Stimulated activated naive CD8-positive, alpha-beta T cell treated with anti-CD3 and anti-CD28 coated beads, Interleukin-15, Interleukin-2, amounts not matched to agents 100 ng/mL and 50 ng/mL, for 24 hours (primary cell): Measurements from ENCODE around the gene MYOM1.
A peak's percentile ranks its signal among the peaks of the same experiment; 100 is the strongest.
"Not testable (repeated sequence)": the region's sequence is repeated elsewhere in the genome, so short reads cannot be mapped to it uniquely, and the experiment has no call there.

Experiments used
- H3K27ac Mint-ChIP-seq: one replicate; pipeline ENCODE4 v1.8.0; 2021; ENCODE audit warnings: mild to moderate bottlenecking, mixed read lengths
- H3K27me3 Mint-ChIP-seq: one replicate; pipeline ENCODE4 v1.8.0; 2021; ENCODE audit warnings: mixed read lengths
- H3K36me3 Mint-ChIP-seq: one replicate; pipeline ENCODE4 v1.8.0; 2021; ENCODE audit warnings: low read depth, mixed read lengths
- H3K4me1 Mint-ChIP-seq: one replicate; pipeline ENCODE4 v1.8.0; 2021; ENCODE audit warnings: low read depth, mixed read lengths
- H3K4me3 Mint-ChIP-seq: one replicate; pipeline ENCODE4 v1.8.0; 2021; ENCODE audit warnings: mild to moderate bottlenecking, mixed read lengths
- H3K9me3 Mint-ChIP-seq: one replicate; pipeline ENCODE4 v1.8.0; 2021; ENCODE audit warnings: mixed read lengths

MYOM1 gene

DNA sequence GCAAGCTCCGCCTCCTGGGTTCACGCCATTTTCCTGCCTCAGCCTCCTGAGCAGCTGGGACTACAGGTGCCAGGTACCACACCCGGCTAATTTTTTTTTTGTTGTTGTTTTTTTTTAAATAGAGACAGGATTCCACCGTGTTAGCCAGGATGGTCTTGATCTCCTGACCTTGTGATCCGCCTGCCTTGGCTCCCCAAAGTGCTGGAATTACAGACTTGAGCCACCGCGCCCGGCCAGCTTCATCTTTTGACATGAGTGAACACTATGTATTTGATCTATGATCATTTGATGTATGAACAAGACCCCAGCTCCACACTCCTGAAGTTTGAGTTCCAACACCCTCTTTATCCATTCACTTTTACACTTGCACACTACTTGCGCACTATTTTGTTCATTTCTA is 163.5 kb downstream of the MYOM1 start:
- no peak overlapping the region for H3K27ac Mint-ChIP-seq
- peaks cover 6% of the 10 kb centered on the region for H3K9me3 Mint-ChIP-seq
- no peaks in the 10 kb centered on the region for H3K27me3 Mint-ChIP-seq
- H3K4me3 Mint-ChIP-seq: no peak overlapping the region
- no peaks in the 10 kb centered on the region for H3K36me3 Mint-ChIP-seq
- peaks cover 52% of the 10 kb centered on the region for H3K4me1 Mint-ChIP-seq

DNA sequence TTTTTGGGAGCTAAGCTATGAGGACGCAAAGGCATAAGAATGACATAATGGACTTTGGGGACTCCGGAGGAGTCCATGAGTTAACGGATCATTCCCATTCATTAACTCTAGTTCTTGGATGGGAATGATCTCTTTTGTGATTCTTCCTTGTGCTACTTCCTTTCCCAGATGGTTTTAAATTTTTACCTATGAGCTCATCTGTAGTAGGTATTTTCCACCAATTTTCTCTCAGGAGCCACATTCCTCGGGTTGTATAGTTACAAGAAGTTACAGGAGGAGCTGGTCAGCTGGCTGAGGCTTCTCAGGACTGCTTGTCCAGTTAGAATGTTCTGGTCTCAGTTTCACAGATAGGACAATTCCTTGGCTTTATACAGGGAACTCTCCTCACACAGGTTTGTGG is 164.0 kb downstream of the MYOM1 start:
- Mint-ChIP-seq H3K27ac (no peak overlapping the region), H3K4me3 (no peak overlapping the region), H3K36me3 (no peaks in the 10 kb centered on the region), H3K4me1 (peaks cover 47% of the 10 kb centered on the region), H3K9me3 (peaks cover 6% of the 10 kb centered on the region), H3K27me3 (no peaks in the 10 kb centered on the region)

DNA sequence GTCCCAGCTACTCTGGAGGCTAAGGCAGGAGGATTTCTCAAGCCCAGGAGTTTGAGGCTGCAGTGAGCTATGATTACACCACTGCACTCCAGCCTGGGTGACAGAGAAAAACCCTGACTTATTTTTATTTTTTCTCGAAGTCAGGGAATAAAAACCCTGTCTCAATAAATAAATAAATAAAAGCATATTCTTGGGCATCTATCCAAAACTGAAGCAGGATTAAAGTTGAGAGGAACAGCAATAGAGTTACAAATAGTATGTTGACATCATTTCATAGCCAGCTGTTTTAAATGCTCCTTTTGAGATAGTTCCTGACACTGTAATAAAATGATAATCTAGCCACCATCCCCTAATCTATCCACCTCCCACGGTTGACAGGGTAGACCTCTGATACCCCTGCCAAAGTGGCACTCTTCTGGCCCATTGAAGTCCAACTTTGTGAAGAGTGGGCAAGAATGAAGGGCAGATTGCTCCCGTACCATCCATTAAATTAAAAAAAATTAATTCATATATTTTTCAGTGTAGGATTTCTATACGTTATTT is 164.5 kb downstream of the MYOM1 start:
- H3K36me3 Mint-ChIP-seq: no peaks in the 10 kb centered on the region
- H3K4me3 Mint-ChIP-seq: no peak overlapping the region
- peaks cover 6% of the 10 kb centered on the region for H3K9me3 Mint-ChIP-seq
- no peaks in the 10 kb centered on the region for H3K27me3 Mint-ChIP-seq
- peaks cover 41% of the 10 kb centered on the region for H3K4me1 Mint-ChIP-seq
- H3K27ac Mint-ChIP-seq: no peak overlapping the region

GRCh38 chr18:3054780-3055179 is 165.0 kb downstream of the MYOM1 start:
- no peaks in the 10 kb centered on the region for H3K36me3 Mint-ChIP-seq
- H3K27ac Mint-ChIP-seq: no peak overlapping the region
- H3K4me3 Mint-ChIP-seq: no peak overlapping the region
- peaks cover 6% of the 10 kb centered on the region for H3K9me3 Mint-ChIP-seq
- H3K27me3 Mint-ChIP-seq: no peaks in the 10 kb centered on the region
- H3K4me1 Mint-ChIP-seq: peaks cover 37% of the 10 kb centered on the region

DNA sequence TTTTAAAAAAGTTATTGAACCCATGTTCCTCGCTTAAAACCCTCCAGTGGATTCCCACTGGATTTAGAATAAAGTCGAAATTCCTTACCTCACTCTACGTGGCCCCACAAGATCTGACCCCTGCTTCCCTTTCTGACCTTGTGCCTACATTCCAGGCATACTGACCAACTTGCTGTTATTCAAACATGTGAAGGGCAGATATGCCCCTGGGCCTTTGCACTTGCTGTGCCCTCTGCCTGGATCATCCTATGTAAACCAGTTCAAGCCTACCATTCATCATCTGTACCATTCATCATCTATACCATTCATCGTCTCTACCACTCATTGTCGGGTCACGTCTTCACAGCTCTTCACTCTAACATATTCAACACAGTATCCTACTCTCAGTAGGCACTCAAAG is 165.6 kb downstream of the MYOM1 start:
- no peaks in the 10 kb centered on the region for H3K27me3 Mint-ChIP-seq
- H3K36me3 Mint-ChIP-seq: no peaks in the 10 kb centered on the region
- peaks cover 32% of the 10 kb centered on the region for H3K4me1 Mint-ChIP-seq
- no peak overlapping the region for H3K27ac Mint-ChIP-seq
- peaks cover 6% of the 10 kb centered on the region for H3K9me3 Mint-ChIP-seq
- H3K4me3 Mint-ChIP-seq: no peak overlapping the region

- peaks cover 6% of the 10 kb centered on the region for H3K9me3 Mint-ChIP-seq
- H3K36me3 Mint-ChIP-seq: no peaks in the 10 kb centered on the region
- H3K27ac Mint-ChIP-seq: no peak overlapping the region
- H3K27me3 Mint-ChIP-seq: no peaks in the 10 kb centered on the region
- no peak overlapping the region for H3K4me3 Mint-ChIP-seq
- peaks cover 25% of the 10 kb centered on the region for H3K4me1 Mint-ChIP-seq
These were observed 166.7 kb downstream of the MYOM1 start for GRCh38 chr18:3053081-3053480.

DNA sequence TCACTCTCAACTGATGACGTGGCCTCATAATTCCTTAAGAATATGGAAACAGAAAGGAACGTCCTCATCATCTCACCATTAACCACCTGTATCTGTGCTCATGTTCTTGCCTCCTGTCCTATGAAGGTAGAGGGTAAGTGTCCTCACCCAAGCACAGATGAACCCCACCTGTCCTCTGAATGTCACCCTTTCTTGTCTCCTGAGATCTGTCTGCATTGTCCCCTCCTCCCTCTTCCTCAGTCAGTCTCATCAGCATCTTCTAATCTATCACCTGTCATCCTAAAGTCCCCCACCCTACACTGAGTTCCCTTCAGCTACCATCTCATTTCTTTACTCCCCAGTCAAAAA is 167.4 kb downstream of the MYOM1 start:
- no peak overlapping the region for H3K4me3 Mint-ChIP-seq

GRCh38 chr18:3051718-3052410 is 167.9 kb downstream of the MYOM1 start:
- H3K4me3 Mint-ChIP-seq: no peak overlapping the region
- no peaks in the 10 kb centered on the region for H3K27me3 Mint-ChIP-seq
- H3K36me3 Mint-ChIP-seq: no peaks in the 10 kb centered on the region
- H3K4me1 Mint-ChIP-seq: peaks cover 21% of the 10 kb centered on the region
- H3K9me3 Mint-ChIP-seq: peaks cover 6% of the 10 kb centered on the region
- peak overlapping the region; percentile 6 for H3K27ac Mint-ChIP-seq

More for the DNA sequence above, 167.4 kb downstream of the MYOM1 start:
- Mint-ChIP-seq H3K27me3 (no peaks in the 10 kb centered on the region), H3K36me3 (no peaks in the 10 kb centered on the region), H3K4me1 (peaks cover 22% of the 10 kb centered on the region), H3K27ac (peak overlapping the region; percentile 6), H3K9me3 (peaks cover 6% of the 10 kb centered on the region)

- not testable (repeated sequence) for H3K36me3 Mint-ChIP-seq, H3K4me3 Mint-ChIP-seq, H3K9me3 Mint-ChIP-seq, H3K27ac Mint-ChIP-seq, H3K27me3 Mint-ChIP-seq
- peaks cover 35% of the 10 kb centered on the region for H3K4me1 Mint-ChIP-seq
These were observed 169.8 kb downstream of the MYOM1 start for GRCh38 chr18:3049897-3050454.

DNA sequence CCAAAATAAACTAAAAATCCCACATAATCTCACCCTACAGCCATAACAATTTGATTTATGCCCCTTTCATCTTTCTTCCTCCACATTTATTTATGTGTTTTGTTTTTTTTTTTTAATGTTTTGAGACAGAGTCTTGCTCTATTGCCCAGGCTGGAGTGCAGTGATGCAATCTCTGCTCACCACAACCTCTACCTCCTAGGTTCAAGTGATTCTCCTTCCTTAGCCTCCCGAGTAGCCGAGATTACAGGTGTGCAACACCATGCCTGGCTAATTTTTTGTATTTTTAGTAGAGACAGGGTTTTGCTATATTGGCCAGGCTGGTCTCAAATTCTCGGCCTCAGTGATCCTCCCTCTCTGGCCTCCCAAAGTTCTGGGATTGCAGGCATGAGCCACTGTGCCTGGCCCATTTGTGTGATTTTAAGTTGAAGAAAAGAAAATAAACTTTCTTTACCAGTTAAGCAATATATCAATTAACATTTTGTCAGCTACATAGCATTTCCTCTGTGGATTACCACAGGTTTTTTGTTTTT is 170.9 kb downstream of the MYOM1 start:
- H3K27me3 Mint-ChIP-seq: no peaks in the 10 kb centered on the region
- peaks cover 6% of the 10 kb centered on the region for H3K9me3 Mint-ChIP-seq
- H3K36me3 Mint-ChIP-seq: no peaks in the 10 kb centered on the region
- H3K27ac Mint-ChIP-seq: no peak overlapping the region
- peaks cover 35% of the 10 kb centered on the region for H3K4me1 Mint-ChIP-seq
- H3K4me3 Mint-ChIP-seq: no peak overlapping the region

- peaks cover 31% of the 10 kb centered on the region for H3K4me1 Mint-ChIP-seq
- H3K27ac Mint-ChIP-seq: no peak overlapping the region
- H3K9me3 Mint-ChIP-seq: peaks cover under 1% of the 10 kb centered on the region
- no peak overlapping the region for H3K4me3 Mint-ChIP-seq
- H3K27me3 Mint-ChIP-seq: no peaks in the 10 kb centered on the region
- no peaks in the 10 kb centered on the region for H3K36me3 Mint-ChIP-seq
These were observed 171.6 kb downstream of the MYOM1 start for GRCh38 chr18:3048121-3048520.

DNA sequence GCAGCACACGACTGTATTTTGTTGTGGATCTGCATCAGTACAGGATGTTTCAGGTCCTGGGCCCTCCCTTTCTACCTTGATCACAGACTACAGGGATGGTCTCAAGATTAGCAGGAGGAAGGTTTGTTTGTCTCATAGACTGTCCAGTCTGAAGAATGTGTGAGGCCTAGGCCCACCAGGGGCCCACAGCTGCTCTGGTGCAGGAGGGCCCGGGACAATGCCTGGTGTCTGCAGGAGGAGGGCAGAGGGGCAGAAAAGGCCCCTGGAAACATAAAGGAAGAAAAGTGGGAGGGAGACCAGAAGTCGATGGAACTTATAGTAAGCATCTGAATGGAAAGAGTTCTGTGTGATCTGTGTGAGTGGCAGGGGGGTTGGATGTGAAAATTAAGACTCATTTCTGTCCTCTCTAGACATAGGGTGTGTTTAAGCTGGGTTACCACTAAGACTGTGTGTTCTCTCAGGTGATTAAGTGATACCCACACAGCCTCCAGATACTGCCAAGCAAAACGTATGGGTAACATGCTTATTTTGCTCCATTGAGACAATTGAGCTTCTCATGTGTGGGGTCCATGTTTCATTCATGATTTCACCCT is 173.5 kb downstream of the MYOM1 start:
- Mint-ChIP-seq H3K27ac (no peak overlapping the region), H3K36me3 (no peaks in the 10 kb centered on the region), H3K4me1 (peaks cover 22% of the 10 kb centered on the region), H3K9me3 (no peaks in the 10 kb centered on the region), H3K4me3 (no peak overlapping the region), H3K27me3 (no peaks in the 10 kb centered on the region)

DNA sequence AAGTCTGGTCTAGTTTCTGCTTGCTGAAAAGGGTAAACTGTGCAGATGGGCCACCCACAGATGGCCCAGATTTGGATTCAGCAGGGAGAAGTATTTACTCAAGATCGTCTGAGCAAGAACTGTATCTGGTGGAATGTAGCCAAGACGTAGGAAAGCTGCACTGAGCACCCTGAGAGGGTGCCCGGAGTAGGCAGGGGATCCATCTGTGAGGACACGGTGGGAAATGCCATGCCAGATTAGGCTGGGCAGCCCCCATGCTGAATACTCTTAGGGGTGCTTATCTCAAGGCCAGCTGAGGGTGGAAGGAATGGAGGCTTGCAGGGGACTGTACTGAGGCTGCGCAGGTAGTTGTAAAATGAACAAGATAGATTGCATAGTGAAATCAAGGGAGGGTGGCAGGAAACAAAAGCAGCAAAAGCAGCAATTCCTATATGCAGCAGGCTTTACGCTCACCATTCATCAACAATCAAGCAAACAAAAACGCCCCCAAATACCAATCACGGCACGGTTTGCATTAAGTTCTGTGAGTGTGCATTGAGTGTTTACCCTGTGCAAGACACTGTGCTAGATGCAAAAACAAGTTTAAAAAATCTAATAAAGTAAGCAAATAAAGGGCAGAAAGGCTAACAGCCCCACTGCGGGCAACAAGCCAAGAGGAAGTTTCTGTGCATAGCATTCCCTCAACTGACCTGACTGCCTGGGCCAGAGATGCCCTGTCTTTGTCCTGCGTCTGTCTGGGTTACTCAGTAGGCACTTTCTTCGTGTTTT is 174.7 kb downstream of the MYOM1 start:
- H3K4me3 Mint-ChIP-seq: no peak overlapping the region
- H3K27ac Mint-ChIP-seq: no peak overlapping the region
- H3K27me3 Mint-ChIP-seq: no peaks in the 10 kb centered on the region
- H3K9me3 Mint-ChIP-seq: no peaks in the 10 kb centered on the region
- no peaks in the 10 kb centered on the region for H3K36me3 Mint-ChIP-seq
- H3K4me1 Mint-ChIP-seq: peaks cover 22% of the 10 kb centered on the region

DNA sequence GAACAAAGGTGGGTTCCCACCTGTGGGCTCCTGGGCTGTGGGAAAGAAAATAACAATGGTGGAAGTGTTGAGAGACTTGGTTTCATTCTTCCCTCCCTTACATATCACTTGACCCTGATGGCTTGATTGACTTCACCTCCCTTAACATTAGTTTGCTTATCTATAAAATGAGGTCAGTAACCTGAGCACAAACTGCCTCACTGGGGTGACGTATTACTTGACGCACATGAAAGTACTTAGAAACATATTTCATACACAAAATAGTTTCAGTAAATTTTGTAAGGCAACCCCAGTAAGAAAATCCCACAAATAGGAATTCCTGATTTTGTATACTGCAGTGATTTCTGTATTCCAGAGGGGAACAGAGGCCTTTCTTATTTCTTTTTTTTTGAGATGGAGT is 177.4 kb downstream of the MYOM1 start:
- H3K4me3 Mint-ChIP-seq: no peak overlapping the region
- H3K36me3 Mint-ChIP-seq: no peaks in the 10 kb centered on the region
- H3K27me3 Mint-ChIP-seq: no peaks in the 10 kb centered on the region
- H3K9me3 Mint-ChIP-seq: no peaks in the 10 kb centered on the region
- H3K27ac Mint-ChIP-seq: no peak overlapping the region
- H3K4me1 Mint-ChIP-seq: peaks cover 19% of the 10 kb centered on the region

DNA sequence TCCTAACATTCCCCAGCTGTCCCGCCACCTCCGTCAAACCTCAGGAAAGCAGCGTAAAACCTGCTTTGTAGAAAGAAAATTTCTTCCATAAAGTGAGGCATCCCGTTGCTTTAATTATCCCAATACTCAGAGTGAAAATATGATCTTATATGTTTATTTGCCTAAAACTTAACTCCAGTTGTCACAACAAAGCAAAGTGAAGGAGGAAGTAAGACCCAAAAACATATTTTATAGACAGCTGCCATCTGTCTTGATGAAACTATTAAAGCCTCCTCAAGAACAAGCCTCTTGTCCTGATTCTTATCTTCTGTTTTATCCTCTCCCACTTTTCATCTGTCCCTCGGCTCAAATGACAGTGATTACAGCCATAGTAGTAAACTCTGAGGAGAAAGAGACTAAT is 177.9 kb downstream of the MYOM1 start:
- no peak overlapping the region for H3K4me3 Mint-ChIP-seq
- peaks cover 20% of the 10 kb centered on the region for H3K4me1 Mint-ChIP-seq
- no peaks in the 10 kb centered on the region for H3K27me3 Mint-ChIP-seq
- no peak overlapping the region for H3K27ac Mint-ChIP-seq
- H3K9me3 Mint-ChIP-seq: no peaks in the 10 kb centered on the region
- no peaks in the 10 kb centered on the region for H3K36me3 Mint-ChIP-seq
